Right lobe of liver (tissue), 4 donors: ENCODE results near the gene GPRC6A.
"Not testable (repeated sequence)": the region's sequence is repeated elsewhere in the genome, so short reads cannot be mapped to it uniquely, and the experiment has no call there.

Source experiments
- CTCF ChIP-seq, 4 donors: fragments of 200-600 bp in 3 of 4; fragments of 450-650 bp in 1 of 4; IDR thresholded peaks; one replicate each; pipeline versions ENCODE4 v1.5.1 to v1.8.0; 2016 to 2022; ENCODE audit warnings: antibody characterized with exemption in 4 of 4, mild to moderate bottlenecking in 2 of 4
- POLR2A ChIP-seq: fragments of 450-650 bp; IDR thresholded peaks from one replicate; pipeline ENCODE4 v1.6.1; 2017; ENCODE audit warnings: antibody characterized with exemption, mild to moderate bottlenecking
- donor health status: DM: no; HTN: no; CAD: no.
- donor health status: DM: no; HTN: no; CAD: no.
- donor health status: DM: no; HTN: yes; CAD: no.

DNA sequence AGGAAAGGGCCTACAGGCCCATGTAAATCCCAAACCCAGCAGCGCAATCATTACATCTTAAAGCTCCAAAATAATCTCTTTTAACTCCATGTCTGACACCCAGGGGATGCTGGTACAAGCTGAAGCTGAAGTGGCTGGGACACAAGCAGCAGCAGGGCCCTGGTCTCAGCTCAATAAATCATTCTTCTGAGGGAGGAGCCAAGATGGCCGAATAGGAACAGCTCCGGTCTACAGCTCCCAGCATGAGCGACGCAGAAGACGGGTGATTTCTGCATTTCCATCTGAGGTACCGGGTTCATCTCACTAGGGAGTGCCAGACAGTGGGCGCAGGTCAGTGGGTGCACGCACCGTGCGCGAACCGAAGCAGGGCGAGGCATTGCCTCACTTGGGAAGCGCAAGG is 12.5 kb downstream of the GPRC6A start:
- not testable (repeated sequence) for TF ChIP-seq CTCF (IDR thresholded peaks at IDR 0.05); POLR2A
